Endothelial cell of umbilical vein (primary cell): ENCODE results near the gene VEGFA. TPM values are rescaled to one million over a fixed set of nuclear protein-coding genes. Genes with fewer than 3 reads are reported as not detected.
"Not testable (repeated sequence)": the region's sequence is repeated elsewhere in the genome, so short reads cannot be mapped to it uniquely, and the experiment has no call there.

ENCODE experiments used
- BruUV-seq: library from RNA; stranded (reverse); fragments of 400-500 nt; replicated peaks from 2 replicates; lab custom pipeline; 2021; lab: Mats Ljungman, UMichigan
- CTCF ChIA-PET: fragments of 300-600, 350-600 bp; sonication (Branson Sonifier 250); formaldehyde crosslinking; loops from one replicate; lab custom pipeline; 2021; ENCODE audit warnings: antibody characterized with exemption, inconsistent platforms; lab: Charles Lee
- POLR2A ChIA-PET: fragments of 300-600, 350-600 bp; sonication (Branson Sonifier 250); formaldehyde crosslinking; loops from one replicate; lab custom pipeline; 2021; ENCODE audit warnings: antibody characterized with exemption, inconsistent platforms; lab: Charles Lee
- DNase-seq: peaks from one replicate; pipeline ENCODE4 v3.0.0-alpha.2; 2011; ENCODE audit warnings: low read depth, low spot score
- FAIRE-seq: peaks from 2 replicates; lab custom pipeline; 2011; peaks lifted over from hg19 to GRCh38; lab: Jason Lieb, UNC
- H2AFZ ChIP-seq: 2 replicates; pipeline ENCODE4 v1.6.0; 2012; ENCODE audit warnings: low read depth, low read length, control low read depth, inconsistent platforms
- H3K27ac ChIP-seq: 2 replicates; pipeline ENCODE4 v1.5.1; 2011; ENCODE audit warnings: low read depth, mild to moderate bottlenecking, control low read depth, low read length, moderate library complexity; ENCODE audit not compliant: insufficient read depth
- H3K27me3 ChIP-seq, 2 experiments: 2 replicates each; pipeline versions ENCODE4 v1.6.0 to v1.6.1; 2011; ENCODE audit warnings: low read length in 2 of 2, mixed read lengths in 1 of 2; ENCODE audit not compliant: control insufficient read depth in 2 of 2, insufficient read depth in 2 of 2
- H3K36me3 ChIP-seq, 2 experiments: 2 replicates in 1 of 2; 3 replicates in 1 of 2; pipeline ENCODE4 v1.5.1; 2011; ENCODE audit warnings: low read length in 2 of 2, mild to moderate bottlenecking in 1 of 2, moderate library complexity in 1 of 2; ENCODE audit not compliant: control insufficient read depth in 2 of 2, insufficient read depth in 2 of 2; ENCODE audit errors: extremely low read depth in 1 of 2
- H3K4me1 ChIP-seq: 3 replicates; pipeline ENCODE4 v1.5.1; 2011; ENCODE audit warnings: mild to moderate bottlenecking, low read length; ENCODE audit not compliant: control insufficient read depth, insufficient read depth; ENCODE audit errors: extremely low read depth
- H3K4me2 ChIP-seq: 2 replicates; pipeline ENCODE4 v1.6.1; 2011; ENCODE audit warnings: low read length, control low read depth, mixed read lengths; ENCODE audit not compliant: insufficient read depth
- H3K4me3 ChIP-seq, 3 experiments: fragments of 200-600 bp in 1 of 3; sonication (generic), shearing (Covaris generic) in 1 of 3; replicated peaks in 1 of 3; 2 replicates each; pipeline ENCODE4 v1.5.1; 2011 to 2016; ENCODE audit warnings: control low read depth in 3 of 3, low read length in 3 of 3, mild to moderate bottlenecking in 2 of 3, inconsistent platforms in 1 of 3, low read depth in 1 of 3, moderate library complexity in 1 of 3; ENCODE audit not compliant: insufficient read depth in 1 of 3
- H3K79me2 ChIP-seq: 2 replicates; pipeline ENCODE4 v1.6.0; 2012; ENCODE audit warnings: low read length, inconsistent platforms; ENCODE audit not compliant: control insufficient read depth, insufficient read depth
- H3K9ac ChIP-seq: replicated peaks from 2 replicates; pipeline ENCODE3; 2011; ENCODE audit warnings: low read length, control low read depth; ENCODE audit not compliant: insufficient read depth; ENCODE audit errors: extremely low read depth
- H3K9me1 ChIP-seq: replicated peaks from 3 replicates; pipeline ENCODE4 v1.6.0; 2011; ENCODE audit warnings: mild to moderate bottlenecking, low read length; ENCODE audit not compliant: control insufficient read depth, insufficient read depth; ENCODE audit errors: extremely low read depth
- H3K9me3 ChIP-seq: replicated peaks from 2 replicates; pipeline ENCODE4 v1.5.1; 2012; ENCODE audit warnings: low read length, inconsistent platforms; ENCODE audit not compliant: control insufficient read depth, insufficient read depth
- H4K20me1 ChIP-seq: replicated peaks from 2 replicates; pipeline ENCODE3; 2011; ENCODE audit warnings: mild to moderate bottlenecking, low read length; ENCODE audit not compliant: control insufficient read depth, insufficient read depth; ENCODE audit errors: extremely low read depth
- CTCF ChIP-seq, 2 donors: IDR thresholded peaks; 1 replicate in 1 of 2; 2 replicates in 1 of 2; pipeline ENCODE4 v1.5.1; 2011; ENCODE audit warnings: low read length in 2 of 2, mild to moderate bottlenecking in 2 of 2, moderate library complexity in 2 of 2, control low read depth in 1 of 2, inconsistent platforms in 1 of 2, low read depth in 1 of 2; ENCODE audit not compliant: insufficient read depth in 1 of 2; ENCODE audit errors: extremely low read depth in 1 of 2
- EZH2 ChIP-seq: IDR thresholded peaks from 2 replicates; pipeline ENCODE4 v1.6.1; 2012; ENCODE audit warnings: borderline replicate concordance, low read depth, mild to moderate bottlenecking, moderate library complexity, low read length, inconsistent platforms; ENCODE audit not compliant: severe bottlenecking
- FOS ChIP-seq: IDR thresholded peaks from 2 replicates; pipeline ENCODE4 v1.6.1; 2011; ENCODE audit warnings: mild to moderate bottlenecking, low read length, moderate library complexity, borderline replicate concordance; ENCODE audit not compliant: insufficient read depth
- JUN ChIP-seq: IDR thresholded peaks from 2 replicates; pipeline ENCODE4 v1.6.1; 2011; ENCODE audit warnings: borderline replicate concordance, low read depth; ENCODE audit not compliant: insufficient read length, insufficient read depth
- dilution Hi-C: fragments of 300-500 bp; cut with MboI; formaldehyde crosslinking; loops from one replicate; pipeline ENCODE4 v1.15.0; 2019; ENCODE audit warnings: low sequenced_read_pairs; ENCODE audit not compliant: extremely low pct_ligation_motif_present
- intact Hi-C: fragments of 100-400 bp; cut with micrococcal nuclease; formaldehyde crosslinking; loops from one replicate; pipeline ENCODE4 v1.10.0; 2022
- polyA plus RNA-seq, 4 experiments: library from polyadenylated mRNA; depleted of rRNA in 3 of 4; stranded (reverse) in 3 of 4; unstranded in 1 of 4; fragments of >200 nt; gene quantifications; 2 replicates each; pipeline versions ENCODE4 v1.2.1 to v1.2.3, GENCODE V29; 2011 to 2012; ENCODE audit warnings: missing spikeins in 1 of 4
- total RNA-seq: library from RNA; stranded (reverse); gene quantifications from 2 replicates; pipeline ENCODE4 v1.2.3, GENCODE V29; 2021

VEGFA gene
- total and polyA plus RNA-seq, 2 donors (not counting 3 experiments of a cell fraction or from before 2014, with no cell fraction given): 18.1 to 19.9 TPM

GRCh38 chr6:43814865-43815264, 44.9 kb downstream of the VEGFA start:
- Histone ChIP-seq H3K9me1 (no peaks in the 10 kb centered on the region), H3K79me2 (no peaks in the 10 kb centered on the region), H3K27me3 (peaks cover 0 to 9% of the 10 kb centered on the region in 2 experiments), H3K4me1 (no peaks in the 10 kb centered on the region), H3K4me3 (no peak overlapping the region), H3K4me2 (no peak overlapping the region), H3K9me3 (no peaks in the 10 kb centered on the region), H3K27ac (no peak overlapping the region), H3K36me3 (no peaks in the 10 kb centered on the region), H3K9ac (no peak overlapping the region), H2AFZ (no peak overlapping the region), H4K20me1 (no peaks in the 10 kb centered on the region)
- BruUV-seq: no TSS peak
- intact Hi-C loops: no loop called here
- DNase-seq (no peak), FAIRE-seq (no peak)
- POLR2A ChIA-PET: no interaction called here
- TF ChIP-seq FOS: no peak
- TF ChIP-seq EZH2: no peak
- CTCF ChIA-PET: interaction anchor here (0.8 to 1.2 kb wide), 2 partner anchors 40 to 123 kb away, joined by 3 to 6 read pairs; no protein-coding TSS in a partner anchor
- dilution Hi-C loops: no loop called here

- Histone ChIP-seq H4K20me1 (no peaks in the 10 kb centered on the region), H3K27ac (no peak overlapping the region), H3K79me2 (no peaks in the 10 kb centered on the region), H3K4me1 (no peaks in the 10 kb centered on the region), H3K27me3 (peaks cover 2 to 9% of the 10 kb centered on the region in 2 experiments), H3K9me3 (no peaks in the 10 kb centered on the region), H3K36me3 (no peaks in the 10 kb centered on the region), H3K4me3 (no peak overlapping the region), H2AFZ (no peak overlapping the region), H3K9ac (no peak overlapping the region), H3K9me1 (no peaks in the 10 kb centered on the region), H3K4me2 (no peak overlapping the region)
- peak; percentile 11 to 35 for TF ChIP-seq CTCF (IDR thresholded peaks at IDR 0.05; ENCODE audit: extremely low read depth in 1 of 2, insufficient read depth in 1 of 2, low read depth in 1 of 2, low read length in 2 of 2)
- no peak for TF ChIP-seq JUN
- TF ChIP-seq FOS: no peak
- DNase-seq: no peak
- ChIA-PET POLR2A (no interaction called here), CTCF (interaction anchor here (0.6 to 1.8 kb wide), 9 partner anchors 14 to 262 kb away, joined by 3 to 11 read pairs (median 4); partner anchors contain the start of gene VEGFA)
- dilution Hi-C loops: no loop called here
- intact Hi-C loops: no loop called here
- BruUV-seq: no TSS peak
- FAIRE-seq: no peak
Measured at GRCh38 chr6:43817192-43817591, 47.2 kb downstream of the VEGFA start.

GRCh38 chr6:43818973-43819372, 49.0 kb downstream of the VEGFA start:
- H3K27ac ChIP-seq, FAIRE-seq, DNase-seq, H3K9me1 ChIP-seq, H3K36me3 ChIP-seq, H3K4me3 ChIP-seq, H3K4me2 ChIP-seq, intact Hi-C loops, H4K20me1 ChIP-seq, CTCF ChIA-PET, BruUV-seq, dilution Hi-C loops, H3K4me1 ChIP-seq, H3K9ac ChIP-seq, H3K9me3 ChIP-seq, H3K27me3 ChIP-seq, H3K79me2 ChIP-seq, POLR2A ChIA-PET, H2AFZ ChIP-seq: not testable (repeated sequence)
